Measurements from ENCODE around the gene ZFPM1. TPM values are rescaled to one million over a fixed set of nuclear protein-coding genes. Genes with fewer than 3 reads are reported as not detected.

The ZFPM1 gene
- total RNA-seq, 1 experiment from 2014 or later: 24.1 TPM

DNA sequence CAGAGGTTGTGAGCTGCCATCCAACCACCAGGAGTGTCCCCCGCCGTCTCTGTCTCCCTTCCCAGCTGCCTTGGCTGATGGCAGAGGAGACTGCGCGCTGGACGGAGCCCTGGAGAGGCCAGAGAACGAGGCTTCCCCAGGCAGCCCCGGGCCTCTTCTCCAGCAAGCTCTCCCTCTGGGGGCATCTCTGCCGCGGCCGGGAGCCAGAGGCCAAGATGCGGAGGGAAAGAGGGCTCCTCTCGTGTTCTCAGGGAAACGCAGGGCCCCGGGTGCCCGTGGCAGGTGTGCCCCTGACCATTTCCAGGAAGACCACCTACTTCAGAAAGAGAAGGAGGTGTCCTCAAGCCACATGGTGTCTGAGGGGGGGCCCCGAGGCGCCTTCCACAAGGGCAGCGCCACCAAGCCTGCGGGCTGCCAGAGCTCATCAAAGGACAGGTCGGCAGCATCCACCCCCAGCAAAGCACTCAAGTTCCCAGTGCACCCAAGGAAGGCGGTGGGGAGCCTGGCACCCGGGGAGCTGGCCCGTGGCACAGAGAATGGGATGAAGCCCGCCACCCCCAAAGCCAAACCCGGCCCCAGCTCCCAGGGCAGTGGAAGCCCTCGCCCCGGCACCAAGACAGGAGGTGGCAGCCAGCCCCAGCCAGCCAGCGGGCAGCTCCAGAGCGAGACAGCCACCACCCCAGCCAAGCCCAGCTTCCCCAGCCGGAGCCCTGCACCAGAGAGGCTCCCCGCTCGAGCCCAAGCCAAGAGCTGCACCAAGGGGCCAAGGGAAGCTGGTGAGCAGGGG lies 14.8 kb upstream of the ZFPM1 start:
- peaks cover 7% of the 10 kb centered on the region for H3K4me1 ChIP-seq
- intact Hi-C loops (cut with micrococcal nuclease; ENCODE audit: unreplicated experiment): loop anchor here (10.0 kb wide), 1 partner anchor 243 kb away; no protein-coding TSS in a partner anchor
- no peak overlapping the region for H3K4me3 Mint-ChIP-seq (ENCODE audit: unreplicated experiment)
- H3K4me1 Mint-ChIP-seq (ENCODE audit: low read depth, unreplicated experiment): no peaks in the 10 kb centered on the region
- H3K9me3 Mint-ChIP-seq (ENCODE audit: unreplicated experiment): no peaks in the 10 kb centered on the region
- no peak overlapping the region for H3K27ac Mint-ChIP-seq (ENCODE audit: unreplicated experiment)
- POLR2A ChIA-PET: no interaction called here
- no peaks in the 10 kb centered on the region for H3K27me3 Mint-ChIP-seq (ENCODE audit: insufficient read depth, unreplicated experiment)
- no peaks in the 10 kb centered on the region for H3K9me3 ChIP-seq
- H3K36me3 ChIP-seq (ENCODE audit: control insufficient read depth, insufficient read depth, low read length): no peaks in the 10 kb centered on the region
- BruUV-seq (replicated peaks): no TSS peak
- no peak for DNase-seq
- peaks cover 6% of the 10 kb centered on the region for H3K36me3 Mint-ChIP-seq (ENCODE audit: insufficient read depth, unreplicated experiment)
- TF ChIP-seq, protein P1, sequence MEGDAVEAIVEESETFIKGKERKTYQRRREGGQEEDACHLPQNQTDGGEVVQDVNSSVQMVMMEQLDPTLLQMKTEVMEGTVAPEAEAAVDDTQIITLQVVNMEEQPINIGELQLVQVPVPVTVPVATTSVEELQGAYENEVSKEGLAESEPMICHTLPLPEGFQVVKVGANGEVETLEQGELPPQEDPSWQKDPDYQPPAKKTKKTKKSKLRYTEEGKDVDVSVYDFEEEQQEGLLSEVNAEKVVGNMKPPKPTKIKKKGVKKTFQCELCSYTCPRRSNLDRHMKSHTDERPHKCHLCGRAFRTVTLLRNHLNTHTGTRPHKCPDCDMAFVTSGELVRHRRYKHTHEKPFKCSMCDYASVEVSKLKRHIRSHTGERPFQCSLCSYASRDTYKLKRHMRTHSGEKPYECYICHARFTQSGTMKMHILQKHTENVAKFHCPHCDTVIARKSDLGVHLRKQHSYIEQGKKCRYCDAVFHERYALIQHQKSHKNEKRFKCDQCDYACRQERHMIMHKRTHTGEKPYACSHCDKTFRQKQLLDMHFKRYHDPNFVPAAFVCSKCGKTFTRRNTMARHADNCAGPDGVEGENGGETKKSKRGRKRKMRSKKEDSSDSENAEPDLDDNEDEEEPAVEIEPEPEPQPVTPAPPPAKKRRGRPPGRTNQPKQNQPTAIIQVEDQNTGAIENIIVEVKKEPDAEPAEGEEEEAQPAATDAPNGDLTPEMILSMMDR (IDR thresholded peaks at IDR 0.05; ENCODE audit: insufficient read depth in 1 of 2, low read depth in 1 of 2, low read length in 1 of 2, severe bottlenecking in 1 of 2, unreplicated experiment in 1 of 2): no peak
- CTCF ChIA-PET: interaction anchor here (0.6 to 1.8 kb wide), 11 partner anchors 11 to 245 kb away, joined by 3 to 9 read pairs (median 4); no protein-coding TSS in a partner anchor
- no peak overlapping the region for H3K4me3 ChIP-seq (ENCODE audit: low read depth, low read length)
- H3K27me3 ChIP-seq (replicated peaks; ENCODE audit: control insufficient read depth, insufficient read depth, low read length): no peaks in the 10 kb centered on the region

DNA sequence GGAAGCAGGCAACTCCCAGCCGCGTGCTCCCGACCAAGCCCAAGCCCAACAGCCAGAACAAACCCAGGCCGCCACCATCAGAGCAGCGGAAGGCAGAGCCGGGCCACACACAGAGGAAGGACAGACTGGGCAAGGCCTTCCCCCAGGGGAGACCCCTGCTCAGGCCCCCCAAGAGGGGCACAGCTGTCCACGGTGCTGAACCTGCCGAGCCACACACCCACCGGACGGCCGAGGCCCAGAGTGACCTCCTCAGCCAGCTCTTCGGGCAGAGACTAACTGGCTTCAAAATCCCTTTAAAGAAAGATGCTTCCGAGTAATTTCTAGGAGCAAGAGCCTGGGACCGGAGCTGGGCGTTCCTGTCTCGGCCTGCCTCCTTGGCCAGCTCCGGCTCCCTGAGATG lies 14.1 kb upstream of the ZFPM1 start:
- H3K9me3 ChIP-seq: no peaks in the 10 kb centered on the region
- H3K27ac Mint-ChIP-seq (ENCODE audit: unreplicated experiment): no peak overlapping the region
- ChIA-PET CTCF (interaction anchor here (0.6 to 1.2 kb wide), 3 partner anchors 70 to 192 kb away, joined by 3 to 6 read pairs (median 4); no protein-coding TSS in a partner anchor), POLR2A (no interaction called here)
- H3K4me3 Mint-ChIP-seq (ENCODE audit: unreplicated experiment): no peak overlapping the region
- no peaks in the 10 kb centered on the region for H3K27me3 ChIP-seq (replicated peaks; ENCODE audit: control insufficient read depth, insufficient read depth, low read length)
- no peaks in the 10 kb centered on the region for H3K36me3 ChIP-seq (ENCODE audit: control insufficient read depth, insufficient read depth, low read length)
- H3K27me3 Mint-ChIP-seq (ENCODE audit: insufficient read depth, unreplicated experiment): no peaks in the 10 kb centered on the region
- no peaks in the 10 kb centered on the region for H3K9me3 Mint-ChIP-seq (ENCODE audit: unreplicated experiment)
- H3K4me1 ChIP-seq: peaks cover 8% of the 10 kb centered on the region
- no TSS peak for BruUV-seq (replicated peaks)
- intact Hi-C loops (cut with micrococcal nuclease; ENCODE audit: unreplicated experiment): loop anchor here (10.0 kb wide), 1 partner anchor 244 kb away; no protein-coding TSS in a partner anchor
- no peak overlapping the region for H3K4me3 ChIP-seq (ENCODE audit: low read depth, low read length)
- TF ChIP-seq, protein P1 (IDR thresholded peaks at IDR 0.05; ENCODE audit: insufficient read depth in 1 of 2, low read depth in 1 of 2, low read length in 1 of 2, severe bottlenecking in 1 of 2, unreplicated experiment in 1 of 2): no peak
- no peak for DNase-seq
- H3K36me3 Mint-ChIP-seq (ENCODE audit: insufficient read depth, unreplicated experiment): peaks cover 6% of the 10 kb centered on the region
- H3K4me1 Mint-ChIP-seq (ENCODE audit: low read depth, unreplicated experiment): no peaks in the 10 kb centered on the region

GRCh38 chr16:88439706-88440105 lies 13.4 kb upstream of the ZFPM1 start:
- Histone ChIP-seq H3K36me3 (ENCODE audit: control insufficient read depth, insufficient read depth, low read length) (no peaks in the 10 kb centered on the region), H3K4me1 (peaks cover 8% of the 10 kb centered on the region), H3K4me3 (ENCODE audit: low read depth, low read length) (no peak overlapping the region), H3K27me3 (replicated peaks; ENCODE audit: control insufficient read depth, insufficient read depth, low read length) (no peaks in the 10 kb centered on the region), H3K9me3 (no peaks in the 10 kb centered on the region)
- TF ChIP-seq, protein P1 (IDR thresholded peaks at IDR 0.05; ENCODE audit: insufficient read depth in 1 of 2, low read depth in 1 of 2, low read length in 1 of 2, severe bottlenecking in 1 of 2, unreplicated experiment in 1 of 2): no peak
- no TSS peak for BruUV-seq (replicated peaks)
- no peak for DNase-seq
- no peak overlapping the region for H3K4me3 Mint-ChIP-seq (ENCODE audit: unreplicated experiment)
- H3K9me3 Mint-ChIP-seq (ENCODE audit: unreplicated experiment): no peaks in the 10 kb centered on the region
- ChIA-PET CTCF (no interaction called here), POLR2A (no interaction called here)
- H3K4me1 Mint-ChIP-seq (ENCODE audit: low read depth, unreplicated experiment): no peaks in the 10 kb centered on the region
- H3K27me3 Mint-ChIP-seq (ENCODE audit: insufficient read depth, unreplicated experiment): no peaks in the 10 kb centered on the region
- peaks cover 6% of the 10 kb centered on the region for H3K36me3 Mint-ChIP-seq (ENCODE audit: insufficient read depth, unreplicated experiment)
- intact Hi-C loops (cut with micrococcal nuclease; ENCODE audit: unreplicated experiment): loop anchor here (10.0 kb wide), 1 partner anchor 245 kb away; no protein-coding TSS in a partner anchor
- H3K27ac Mint-ChIP-seq (ENCODE audit: unreplicated experiment): no peak overlapping the region

All from Caco-2 (cell line).